Measurements from ENCODE around the gene SHISAL1.

The SHISAL1 gene

DNA sequence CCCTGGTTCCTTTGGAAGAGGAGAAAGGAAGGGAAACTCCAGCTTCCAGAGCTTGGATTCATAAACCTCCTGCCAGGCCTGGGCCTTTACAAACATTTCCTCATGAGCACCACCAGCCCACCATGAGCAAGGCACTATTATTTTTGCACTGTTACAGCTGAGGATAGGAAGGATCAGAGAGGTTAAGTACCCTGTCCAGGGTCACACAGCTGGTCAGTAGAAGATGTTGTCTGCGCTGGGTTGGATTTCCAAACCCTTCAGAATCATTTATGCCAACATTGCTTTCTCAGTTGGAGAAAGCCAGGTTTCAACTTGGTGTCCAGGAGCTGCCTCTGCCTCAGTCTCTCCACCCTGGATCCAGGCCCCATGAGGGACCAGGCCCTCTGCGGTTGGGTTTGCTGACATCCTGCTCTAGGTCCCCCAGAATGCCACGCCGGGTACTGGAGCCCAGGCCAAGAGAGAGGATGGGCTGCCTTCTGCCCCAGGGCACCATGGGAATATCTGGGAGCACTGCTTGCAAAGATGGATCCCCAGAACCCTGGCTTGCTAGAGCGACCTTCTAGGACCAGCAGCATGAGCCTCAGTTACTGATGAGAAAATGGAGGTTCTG, 29.7 kb upstream of the SHISAL1 start:
- no peak for DNase-seq (ENCODE audit: low spot score)

DNA sequence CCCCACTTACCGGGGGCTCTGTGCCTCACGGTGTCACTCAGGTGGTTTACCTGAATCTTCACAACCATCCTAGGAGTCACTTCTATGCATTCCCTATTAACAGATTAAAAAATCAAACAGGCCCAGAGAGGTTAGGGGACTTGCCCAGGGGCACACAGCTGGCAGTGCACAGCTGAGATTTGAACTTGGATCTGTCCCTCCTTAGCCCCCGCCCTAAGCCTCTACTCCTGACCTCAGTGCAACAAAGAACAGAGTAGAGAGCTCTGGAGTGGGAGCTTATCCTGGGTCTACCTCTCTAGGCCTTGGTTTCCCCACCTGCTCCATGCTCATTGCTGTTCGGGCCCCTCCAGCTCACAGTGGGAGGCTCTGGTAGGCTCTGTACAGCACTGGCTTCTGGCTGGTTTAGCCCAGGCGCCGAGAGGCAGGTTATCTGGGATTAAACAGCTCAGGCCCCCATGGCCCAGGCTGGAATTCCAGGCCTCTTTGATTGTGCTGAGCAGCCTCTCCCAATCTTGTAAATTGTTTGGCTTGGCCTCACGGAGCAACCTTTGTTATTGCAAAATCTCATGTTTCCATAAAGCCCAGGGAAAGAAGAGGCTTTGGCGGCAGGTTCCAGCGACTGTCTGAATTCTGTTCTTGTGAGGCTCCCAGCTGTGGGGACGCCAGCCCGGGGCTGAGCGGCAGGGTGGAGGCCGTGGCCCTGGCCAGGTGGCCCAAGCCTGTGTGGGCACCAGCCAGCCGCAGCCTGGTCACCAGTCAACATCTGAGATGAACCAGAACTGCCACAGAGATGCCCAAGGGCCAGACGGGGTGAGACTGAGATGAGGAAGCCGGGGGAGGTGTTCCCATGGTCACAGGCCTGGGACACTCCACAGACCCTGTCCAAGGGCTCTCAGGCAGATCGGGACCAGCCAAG, 28.9 kb upstream of the SHISAL1 start:
- no peak for DNase-seq (ENCODE audit: low spot score)

DNA sequence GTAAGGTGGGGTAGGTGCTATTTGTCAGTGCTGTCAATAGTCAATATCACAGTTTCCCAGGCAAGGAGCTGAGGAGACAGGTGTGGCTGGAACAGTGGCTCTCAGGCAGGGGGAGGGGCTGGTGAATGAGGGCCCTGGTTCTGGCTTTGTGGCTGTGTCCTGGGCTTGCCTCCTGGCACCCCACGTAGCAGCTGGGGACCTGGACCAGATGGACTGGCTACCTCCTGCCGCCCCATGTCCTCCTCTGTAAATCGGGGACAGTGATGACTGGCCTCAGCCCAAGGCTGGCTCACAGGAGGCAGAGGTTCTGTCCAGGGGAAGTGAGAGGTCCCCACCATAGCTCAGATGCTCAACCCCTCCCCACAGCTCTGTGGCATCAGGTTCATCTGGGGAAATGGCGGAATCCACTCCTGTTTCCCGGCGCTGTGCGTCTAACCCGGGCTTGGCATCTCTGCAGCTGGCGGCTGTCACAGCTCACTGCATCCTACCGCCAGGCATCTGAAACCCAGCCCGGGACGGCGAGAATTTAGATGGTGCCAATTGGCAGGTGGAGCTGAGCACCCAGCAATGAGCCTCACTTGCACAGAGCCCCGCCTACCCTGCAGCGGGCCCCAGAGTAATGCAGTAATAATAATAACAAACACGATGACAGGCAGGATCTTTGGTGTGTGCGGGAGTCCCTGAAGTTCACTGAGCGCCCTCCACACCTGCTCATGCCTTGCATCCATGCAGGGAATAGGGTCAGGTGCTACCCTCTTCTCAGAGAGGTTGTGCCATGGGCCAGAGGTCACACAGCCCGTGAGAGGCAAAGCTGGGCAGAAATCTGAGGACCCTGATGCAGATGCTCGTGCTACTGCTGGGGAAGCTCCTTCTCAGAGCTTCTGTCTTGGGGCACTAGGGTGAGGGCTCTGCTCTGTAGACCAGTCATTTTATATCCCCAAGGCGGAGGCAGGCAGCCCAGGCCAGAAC, 27.8 kb upstream of the SHISAL1 start:
- no peak for DNase-seq (ENCODE audit: low spot score)

DNA sequence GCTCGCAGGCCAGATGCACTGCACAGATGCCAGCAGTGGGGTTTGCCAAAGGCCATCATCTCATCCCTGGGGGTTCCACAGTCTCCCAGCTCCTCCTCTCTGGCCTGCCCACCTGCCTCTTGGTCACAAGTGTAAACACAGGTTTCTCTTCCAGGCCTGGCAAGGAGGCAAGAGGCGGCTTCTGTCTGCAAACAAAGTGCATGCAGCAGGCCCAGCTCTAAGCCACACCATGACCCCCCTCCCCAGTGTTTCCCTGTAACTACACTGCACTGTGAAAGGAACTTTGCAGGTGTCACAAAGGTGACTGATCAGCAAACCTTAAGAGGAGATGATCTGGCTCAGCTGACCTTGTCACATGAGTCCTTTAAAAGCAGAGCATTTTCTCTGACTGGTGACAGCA, 26.2 kb upstream of the SHISAL1 start:
- DNase-seq (ENCODE audit: low spot score), result no peak

DNA sequence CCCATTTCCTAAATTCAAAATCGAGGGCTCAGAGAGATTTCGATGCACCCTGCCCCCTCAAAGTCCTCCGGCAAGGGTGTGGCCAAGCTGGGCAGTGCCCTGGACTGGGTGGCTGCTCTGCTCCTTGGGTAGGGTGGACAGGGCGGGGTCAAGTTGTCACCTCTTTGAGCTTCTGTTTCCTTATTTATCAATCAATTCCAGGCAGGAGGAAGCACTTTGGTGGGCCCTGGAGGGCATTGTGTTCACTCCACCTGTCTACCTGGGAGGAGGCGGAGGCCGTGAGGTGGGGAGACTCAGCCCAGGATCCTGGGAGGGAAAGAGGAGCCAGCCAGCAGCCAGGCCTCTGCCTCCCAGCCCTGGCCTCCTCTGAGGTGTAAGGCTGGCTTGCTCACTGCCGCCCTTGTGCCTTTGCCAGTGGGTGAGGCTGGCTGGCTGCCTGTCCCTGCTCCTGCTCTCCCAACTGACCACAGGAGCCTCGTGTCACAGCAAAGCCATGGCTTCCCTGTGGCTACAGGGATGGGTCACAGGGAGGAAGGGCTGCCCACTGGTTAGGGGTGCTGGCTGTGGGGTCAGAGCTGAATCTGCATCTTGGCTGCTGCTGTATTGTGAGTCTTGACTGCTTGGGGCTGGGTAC, 25.5 kb upstream of the SHISAL1 start:
- no peak for DNase-seq (ENCODE audit: low spot score)

DNA sequence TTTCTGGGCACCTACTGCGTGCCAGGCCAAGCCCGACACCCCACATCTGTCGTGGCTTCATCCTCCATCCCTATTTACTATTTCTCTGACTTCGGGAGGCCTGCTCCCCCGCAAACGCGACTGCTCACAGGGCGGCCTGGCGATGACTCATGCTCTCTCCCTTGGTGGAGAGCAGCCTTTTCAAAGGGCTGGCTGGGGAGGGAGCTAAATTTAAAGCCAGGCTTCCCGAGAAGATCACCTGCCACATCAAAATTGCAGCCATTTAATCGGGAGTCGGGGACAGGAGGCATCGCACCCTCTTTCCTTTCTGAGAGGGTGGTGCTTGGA, 24.9 kb upstream of the SHISAL1 start:
- no peak for DNase-seq (ENCODE audit: low spot score)

DNA sequence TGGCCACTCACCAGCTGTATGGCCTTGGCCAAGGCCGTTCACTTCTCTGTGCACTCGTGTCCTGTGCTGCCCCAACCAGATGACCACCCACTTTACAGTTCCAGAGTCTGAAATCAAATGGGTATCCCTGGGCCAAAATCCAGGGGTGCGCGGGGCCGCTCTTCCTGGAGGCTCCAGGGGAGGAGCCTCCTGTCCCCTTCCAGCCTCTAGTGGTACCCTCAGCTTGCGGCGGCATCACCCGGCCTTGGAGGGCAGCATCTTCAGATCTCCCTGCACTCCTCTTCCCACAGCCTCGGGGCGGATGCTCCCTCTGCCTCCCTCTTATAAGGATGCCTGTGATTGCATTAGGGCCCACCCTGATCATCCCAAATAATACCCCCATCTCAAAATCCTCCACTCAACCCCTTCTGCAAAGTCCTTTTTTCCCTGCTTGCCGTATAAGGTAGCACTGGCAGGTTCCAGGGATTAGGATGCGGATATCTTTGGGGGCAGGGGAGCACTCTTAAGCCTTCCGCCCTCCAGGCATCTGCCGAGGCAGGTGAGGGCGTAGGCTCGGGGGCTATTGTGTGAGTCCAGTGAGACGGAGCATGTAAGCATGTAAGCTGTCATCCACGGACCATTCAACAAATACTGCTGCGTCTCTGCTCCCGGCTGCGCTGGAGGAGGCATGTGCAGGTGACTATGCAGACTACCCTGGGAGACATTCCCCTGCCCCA, 24.4 kb upstream of the SHISAL1 start:
- no peak for DNase-seq (ENCODE audit: low spot score)

DNA sequence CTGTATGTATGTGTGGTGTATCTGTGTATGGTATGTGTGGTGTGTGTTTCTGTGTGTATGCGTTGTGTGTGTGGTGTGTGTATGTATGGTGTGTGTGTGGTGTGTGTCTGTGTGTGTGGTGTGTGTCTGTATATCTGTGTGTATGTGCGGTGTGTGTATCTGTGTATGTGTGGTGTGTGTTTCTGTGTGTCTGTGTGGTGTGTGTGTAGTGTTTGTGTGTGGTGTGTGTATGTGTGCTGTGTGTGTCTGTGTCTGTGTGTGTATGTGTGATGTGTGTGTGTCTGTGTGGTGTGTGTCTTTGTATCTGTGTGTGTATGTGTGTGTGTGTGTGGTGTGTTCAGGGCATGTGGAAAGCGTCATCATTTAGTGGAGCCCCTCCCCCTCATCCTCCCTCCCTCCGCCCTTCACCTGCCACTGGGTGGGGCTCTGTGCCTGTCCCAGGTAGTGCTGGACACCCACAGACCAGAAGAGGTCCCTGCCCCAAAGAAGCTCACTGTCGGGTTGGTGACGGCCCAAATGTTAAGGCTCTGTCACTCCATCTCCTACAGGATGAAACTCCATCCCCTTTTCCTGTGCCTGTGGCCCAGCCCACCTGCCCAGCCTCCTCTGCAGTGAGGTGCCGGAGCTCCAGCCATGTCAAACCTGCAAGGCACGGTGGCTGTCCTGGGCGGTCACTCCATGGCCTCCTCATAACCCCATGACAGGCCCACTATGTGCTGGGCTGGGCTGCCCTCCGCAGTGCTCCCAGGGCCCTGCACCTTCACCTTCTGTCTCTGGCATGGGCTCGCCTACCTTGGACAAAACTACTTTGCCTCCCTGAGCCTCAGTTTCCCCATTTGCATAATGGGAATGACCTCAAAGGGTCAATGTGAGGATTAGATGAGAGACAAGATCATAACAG, 23.4 kb upstream of the SHISAL1 start:
- DNase-seq (ENCODE audit: low spot score), result no peak

DNA sequence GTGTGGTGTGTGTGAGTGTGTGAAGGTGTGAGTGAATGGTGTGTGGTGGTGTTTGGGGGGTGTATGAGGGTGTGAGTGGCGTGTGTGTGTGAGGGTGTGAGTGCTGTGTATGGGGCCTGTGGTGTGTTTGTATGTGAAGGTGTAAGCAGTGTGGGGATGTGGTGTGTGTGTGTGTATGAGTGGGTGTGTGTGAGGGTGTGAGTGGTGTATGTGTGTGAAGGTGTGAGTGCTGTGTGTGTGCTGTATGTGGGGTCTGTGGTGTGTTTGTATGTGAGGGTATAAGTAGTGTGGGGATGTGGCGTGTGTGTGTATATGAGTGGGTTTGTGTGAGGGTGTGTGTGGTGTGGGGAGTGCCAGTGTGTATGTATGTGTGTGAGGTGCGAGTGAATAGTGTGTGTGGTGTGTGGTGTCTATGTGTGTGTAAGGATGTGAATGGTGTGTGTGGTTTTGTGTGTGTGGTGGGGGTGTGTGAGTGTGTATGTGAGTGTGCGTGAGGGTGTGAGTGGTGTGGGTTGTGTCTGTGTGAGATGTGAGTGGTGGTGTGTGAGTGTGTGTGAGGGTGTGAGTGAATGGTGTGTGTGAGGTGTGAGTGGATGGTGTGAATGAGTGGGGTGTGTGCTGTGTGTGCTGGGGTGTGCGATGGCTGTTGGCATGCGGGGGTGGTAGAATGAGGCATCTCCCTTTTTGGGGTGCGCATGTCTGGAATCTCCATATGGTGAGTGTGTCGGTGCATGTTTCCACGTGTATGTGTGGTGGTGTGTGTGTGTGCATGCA, 22.5 kb upstream of the SHISAL1 start:
- no peak for DNase-seq (ENCODE audit: low spot score)

DNA sequence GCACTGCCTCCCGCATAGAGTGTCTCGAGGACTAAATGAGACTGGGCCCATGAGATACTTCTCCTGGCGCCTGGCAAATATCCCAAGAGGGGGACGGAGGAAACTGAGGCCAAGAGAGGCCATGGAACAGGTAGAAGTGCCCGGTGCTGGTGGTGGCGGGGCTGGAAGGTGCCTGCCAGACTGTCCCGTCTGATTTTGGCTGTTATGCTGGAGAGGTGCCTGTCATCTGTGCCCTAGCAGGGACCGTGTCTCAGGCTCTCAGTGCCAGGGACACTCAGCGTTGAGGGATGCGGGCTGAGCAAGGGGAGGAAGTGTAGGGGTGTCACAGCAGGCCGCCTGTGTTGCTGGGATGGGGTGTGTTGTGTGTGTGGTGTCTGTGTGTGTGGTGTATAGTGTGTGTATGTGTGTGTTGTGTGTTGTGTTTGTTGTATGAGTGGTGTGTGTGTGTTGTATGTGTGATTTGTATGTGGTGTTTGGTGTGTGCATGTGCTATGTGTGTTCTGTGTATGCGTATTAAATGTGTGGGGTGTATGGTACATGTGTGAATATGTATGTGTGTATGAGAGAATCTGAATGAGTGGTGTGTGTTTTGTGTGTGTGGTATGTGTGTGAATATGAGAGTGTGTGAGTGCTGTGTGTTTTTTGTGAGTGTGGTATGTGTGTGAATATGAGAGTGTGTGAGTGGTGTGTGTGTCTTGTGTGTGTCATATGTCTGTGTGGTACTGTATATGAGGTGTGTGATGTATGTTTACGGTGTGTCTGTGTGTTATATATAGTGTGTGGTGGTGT, 21.3 kb upstream of the SHISAL1 start:
- DNase-seq (ENCODE audit: low spot score), result no peak

DNA sequence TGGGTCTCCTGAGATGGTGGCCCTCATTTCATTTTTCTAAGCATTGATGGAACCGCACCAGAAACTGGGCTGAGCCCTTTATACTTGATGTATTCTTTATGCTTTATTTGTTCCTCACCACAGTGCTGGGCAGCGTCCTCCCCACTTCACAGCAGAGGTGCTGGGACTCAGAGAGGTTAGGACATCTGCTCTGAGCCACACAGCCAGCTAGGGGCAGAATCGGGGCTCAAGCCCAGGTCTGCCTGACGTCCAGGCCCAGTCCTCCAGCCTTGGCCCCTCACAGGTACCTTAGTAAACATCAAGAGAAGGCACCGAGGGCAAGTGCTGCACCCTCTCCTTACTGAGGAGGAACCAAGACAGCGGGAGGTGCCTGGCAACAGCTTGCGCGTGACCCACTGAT, 20.2 kb upstream of the SHISAL1 start:
- no peak for DNase-seq (ENCODE audit: low spot score)

DNA sequence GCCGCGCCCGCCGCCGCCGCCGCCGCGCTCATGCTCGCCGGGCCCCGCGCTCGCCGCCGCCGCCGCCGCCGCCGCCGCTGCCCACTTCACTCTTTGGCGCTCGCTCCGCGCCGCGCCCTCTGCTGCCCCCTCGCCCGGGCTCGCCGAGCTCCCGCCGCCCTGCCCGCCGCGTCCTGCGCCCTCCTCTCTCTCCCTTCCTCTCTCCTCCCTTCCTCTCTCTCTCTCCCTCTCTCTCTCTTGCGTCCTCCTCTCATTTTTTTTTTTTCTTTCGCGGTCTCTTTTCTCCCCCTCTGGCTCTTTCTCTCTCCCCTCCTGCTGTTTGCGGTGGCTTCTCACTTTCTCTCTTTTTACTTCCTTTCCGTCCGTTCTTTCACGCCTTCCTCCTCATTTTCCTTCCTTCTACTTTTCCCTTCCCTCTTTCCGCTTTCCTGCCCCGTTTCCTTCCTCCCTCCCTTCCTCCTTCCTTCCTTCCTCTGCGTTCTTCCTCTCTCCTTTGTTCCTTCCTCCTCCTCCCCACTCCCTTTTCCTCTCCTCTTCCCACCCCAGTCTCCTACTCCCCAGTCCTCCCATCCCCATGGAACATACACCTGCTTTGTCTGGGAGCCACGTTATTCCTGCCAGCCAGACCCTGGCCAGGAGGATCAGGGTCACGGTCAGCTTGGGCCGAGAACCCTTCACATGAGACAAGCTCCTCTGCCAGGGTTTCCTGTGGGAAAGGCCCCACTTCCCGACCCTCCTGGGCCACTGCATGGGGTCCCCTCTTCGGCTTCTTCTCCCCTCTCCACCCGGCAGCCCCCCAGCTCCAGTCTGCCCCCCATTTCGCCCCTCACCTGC, 19.3 kb upstream of the SHISAL1 start:
- no peak for DNase-seq (ENCODE audit: low spot score)

DNA sequence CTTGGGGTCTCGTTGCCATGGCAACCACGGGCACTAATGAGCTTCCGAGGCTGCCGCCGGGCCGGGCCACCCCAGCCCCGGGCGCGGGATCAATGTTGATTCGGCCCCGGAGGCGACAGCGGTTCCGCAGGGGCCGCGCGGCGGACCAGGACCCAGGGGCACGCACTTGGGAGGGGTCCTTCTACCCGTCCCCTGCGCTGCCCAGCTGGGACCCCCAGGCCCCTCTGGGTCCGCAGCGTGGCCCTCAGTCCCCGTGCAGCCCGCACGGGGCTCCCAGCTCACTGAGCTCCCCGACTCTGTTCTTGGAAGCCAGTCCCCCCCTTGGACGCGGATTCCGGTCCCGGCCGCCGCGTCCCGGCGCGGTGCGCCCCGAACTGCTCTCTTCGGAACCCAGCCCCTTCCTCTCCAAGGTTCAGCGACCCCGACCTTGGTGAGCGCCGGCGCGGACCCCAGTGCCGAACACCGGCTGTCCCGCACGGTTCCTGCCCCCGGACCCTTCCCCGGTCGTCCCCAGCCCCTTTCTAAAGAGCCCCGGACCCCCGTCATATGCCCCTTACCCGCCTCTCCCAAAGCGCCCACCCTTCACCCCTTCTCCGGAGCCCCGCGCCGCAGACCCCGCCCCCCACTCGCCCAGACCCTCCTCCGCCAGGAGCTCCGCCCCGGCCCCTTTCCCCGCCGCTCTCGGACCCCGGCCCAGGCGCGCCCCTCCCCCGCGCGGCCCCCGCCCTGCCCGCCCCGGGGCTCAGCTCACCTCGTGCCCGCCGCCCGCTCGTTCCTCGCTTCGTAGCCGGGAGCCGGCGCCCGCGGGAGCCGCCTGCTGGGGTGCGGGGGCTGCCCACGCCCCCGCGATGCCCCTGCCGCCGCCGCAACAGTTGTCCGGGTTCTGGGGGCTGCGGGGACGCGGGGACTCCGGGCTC, 18.3 kb upstream of the SHISAL1 start:
- DNase-seq (ENCODE audit: low spot score), result no peak

DNA sequence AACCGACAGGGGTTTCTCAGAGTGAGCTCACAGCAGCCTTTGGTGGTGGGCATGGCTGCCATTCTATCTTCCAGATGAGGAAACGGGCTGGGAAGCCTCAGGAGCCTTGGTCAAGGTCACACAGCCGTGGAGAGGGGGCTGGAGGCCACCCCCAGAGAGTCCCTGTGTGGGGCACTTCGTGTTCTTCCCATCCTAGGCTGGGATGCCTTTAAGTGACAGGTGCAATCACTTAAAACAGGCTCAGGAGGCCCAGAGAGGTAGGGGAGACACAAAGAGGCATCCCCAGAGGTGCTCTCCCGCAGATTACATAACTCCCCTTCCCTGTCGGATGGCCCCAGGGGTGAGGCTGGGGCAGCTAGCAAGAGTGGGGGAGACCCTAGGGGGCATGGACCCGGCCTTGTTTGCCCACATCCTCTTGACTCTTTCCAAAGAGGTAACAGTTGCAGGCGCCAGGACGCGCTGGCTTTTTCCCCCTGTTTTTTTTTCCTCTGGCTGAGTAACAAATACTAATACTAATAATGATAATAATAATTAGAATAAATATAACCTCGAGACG, 17.5 kb upstream of the SHISAL1 start:
- DNase-seq (ENCODE audit: low spot score), result no peak

DNA sequence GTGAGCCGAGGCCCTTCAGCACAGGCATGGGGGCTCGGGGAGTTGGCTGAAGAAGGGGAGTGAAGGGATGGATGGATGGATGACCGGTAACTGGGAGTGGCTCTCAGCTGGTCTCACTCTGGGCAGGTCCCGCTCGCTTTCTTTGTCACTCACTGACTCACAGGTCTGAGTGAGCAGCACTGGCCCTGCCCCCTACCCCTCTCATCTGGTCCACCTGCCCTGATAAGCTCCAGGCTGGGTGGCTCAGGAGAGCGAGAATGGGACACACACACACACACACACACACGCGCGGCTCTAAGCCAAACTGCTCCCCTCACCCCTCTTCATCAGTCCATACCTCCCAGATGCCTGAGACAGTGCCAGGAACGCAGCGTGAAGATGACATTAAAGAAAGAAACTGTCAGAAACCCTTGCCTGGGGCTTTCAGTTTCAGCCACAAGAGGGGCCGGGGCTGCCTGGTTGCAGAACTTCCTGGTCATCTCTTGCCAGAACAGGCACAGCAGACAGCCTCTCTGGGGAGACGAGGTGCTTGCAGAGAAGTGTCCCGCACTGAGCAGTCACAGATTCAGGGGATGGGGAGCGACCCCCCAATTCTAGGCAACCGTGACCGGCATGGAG, 16.5 kb upstream of the SHISAL1 start:
- no peak for DNase-seq (ENCODE audit: low spot score)

DNA sequence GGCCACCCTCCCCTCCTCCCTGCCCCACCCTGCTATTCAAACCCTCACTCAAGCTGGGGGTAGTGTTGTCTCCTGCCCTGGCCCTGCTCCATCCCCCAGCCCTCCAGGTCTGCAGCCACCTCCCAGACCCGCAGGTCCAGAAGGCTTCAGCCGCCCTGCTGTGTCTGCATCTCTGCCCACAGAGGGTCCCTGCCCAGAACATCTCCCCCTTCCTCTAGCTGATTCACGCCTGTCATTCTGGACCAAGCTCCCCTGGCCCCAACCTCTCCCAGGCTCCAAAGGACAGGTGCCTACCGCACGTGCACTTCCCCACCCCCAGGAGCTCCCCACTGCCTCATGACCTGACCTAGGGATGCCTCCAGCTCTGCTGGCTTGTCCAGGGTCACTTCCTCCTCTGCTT, 16.0 kb upstream of the SHISAL1 start:
- no peak for DNase-seq (ENCODE audit: low spot score)

Data from globus pallidus (tissue), 1 donor.